HepG2 (cell line): Measurements from ENCODE around the gene CLDN20. TPM values are rescaled to one million over a fixed set of nuclear protein-coding genes. Genes with fewer than 3 reads are reported as not detected.

ENCODE experiments used
- ATAC-seq: fragments of 200-7000 bp; cut with Tn5 transposase; 3 replicates; pipeline ENCODE4 v1.9.1; 2020; ENCODE audit warnings: mild to moderate bottlenecking, moderate library complexity
- BruUV-seq: library from RNA; stranded (reverse); fragments of 400-500 nt; replicated peaks from 2 replicates; lab custom pipeline; 2021; lab: Mats Ljungman, UMichigan
- CTCF ChIA-PET: fragments of 300-600 bp; formaldehyde crosslinking; extraction: SDS; loops from one replicate; lab custom pipeline; 2021; ENCODE audit warnings: low total read pairs, inconsistent platforms, low intra/inter-chr PET ratio; lab: Yijun Ruan, JAX
- POLR2A ChIA-PET: fragments of 350-600 bp; sonication (Branson Sonifier 250); formaldehyde crosslinking; loops from one replicate; lab custom pipeline; 2020; ENCODE audit warnings: antibody characterized with exemption, inconsistent platforms; lab: Yijun Ruan, JAX
- DNase-seq: peaks from one replicate; pipeline ENCODE4 v3.0.0-alpha.2; 2015; ENCODE audit warnings: low spot score
- FAIRE-seq: peaks from 3 replicates; lab custom pipeline; 2011; peaks lifted over from hg19 to GRCh38; lab: Jason Lieb, UNC
- H2AFZ ChIP-seq: one replicate; pipeline ENCODE4 v1.6.1; 2011; ENCODE audit warnings: low read length, inconsistent platforms
- H3K27ac ChIP-seq: fragments of 300-600 bp; 3 replicates; pipeline ENCODE4 v1.8.0; 2011; ENCODE audit warnings: mixed run types, mild to moderate bottlenecking, mixed read lengths, low read length, inconsistent platforms; ENCODE audit not compliant: insufficient read depth; ENCODE audit errors: extremely low read length
- H3K27me3 ChIP-seq, 2 experiments: fragments of 200-600 bp in 1 of 2; 2 replicates in 1 of 2; 3 replicates in 1 of 2; pipeline versions ENCODE4 v1.6.0 to v1.8.0; 2011; ENCODE audit warnings: low read length in 2 of 2, mild to moderate bottlenecking in 2 of 2, moderate library complexity in 2 of 2, inconsistent platforms in 1 of 2; ENCODE audit not compliant: insufficient read depth in 2 of 2, control insufficient read depth in 1 of 2
- H3K36me3 ChIP-seq, 2 experiments: fragments of 200-600 bp in 1 of 2; replicated peaks in 1 of 2; 2 replicates in 1 of 2; 3 replicates in 1 of 2; pipeline versions ENCODE4 v1.5.1 to v1.8.0; 2011; ENCODE audit warnings: low read length in 2 of 2, inconsistent platforms in 1 of 2; ENCODE audit not compliant: insufficient read depth in 2 of 2, control insufficient read depth in 1 of 2
- H3K4me1 ChIP-seq: 2 replicates; pipeline ENCODE4 v1.5.1; 2012; ENCODE audit warnings: low read length, inconsistent platforms; ENCODE audit not compliant: insufficient read depth
- H3K4me2 ChIP-seq: 2 replicates; pipeline ENCODE4 v1.6.0; 2011; ENCODE audit warnings: low read depth, low read length, inconsistent platforms
- H3K4me3 ChIP-seq, 3 experiments: fragments of 200-600 bp in 1 of 3; sonication (generic), shearing (Covaris generic) in 1 of 3; replicated peaks in 1 of 3; 2 replicates each; pipeline ENCODE4 v1.5.1; 2011 to 2016; ENCODE audit warnings: low read length in 3 of 3, inconsistent platforms in 2 of 3, low read depth in 2 of 3, mild to moderate bottlenecking in 2 of 3, control low read depth in 1 of 3, mixed read lengths in 1 of 3; ENCODE audit not compliant: insufficient read depth in 1 of 3
- H3K79me2 ChIP-seq: one replicate; pipeline ENCODE4 v1.6.1; 2011; ENCODE audit warnings: low read length, inconsistent platforms; ENCODE audit not compliant: insufficient read depth
- H3K9ac ChIP-seq: 2 replicates; pipeline ENCODE4 v1.6.0; 2011; ENCODE audit warnings: mild to moderate bottlenecking, low read depth, low read length, inconsistent platforms; ENCODE audit not compliant: insufficient read depth
- H3K9me3 ChIP-seq: 2 replicates; pipeline ENCODE4 v1.5.1; 2012; ENCODE audit warnings: mild to moderate bottlenecking, low read length
- H4K20me1 ChIP-seq: 2 replicates; pipeline ENCODE4 v1.6.0; 2011; ENCODE audit warnings: inconsistent platforms, mild to moderate bottlenecking, low read length, moderate library complexity; ENCODE audit not compliant: insufficient read depth
- AGO2 ChIP-seq: fragments of 200-400 bp; formaldehyde crosslinking; optimal IDR thresholded peaks from 2 replicates; pipeline ENCODE3; 2017; ENCODE audit warnings: mild to moderate bottlenecking, low read depth, low read length, moderate library complexity
- AKAP8 ChIP-seq: sonication (generic); formaldehyde crosslinking; IDR thresholded peaks from 2 replicates; pipeline ENCODE4 v1.5.1; 2020; ENCODE audit warnings: mild to moderate bottlenecking, missing genetic modification reagents
- ATF7-NPFF ChIP-seq: sonication (generic); formaldehyde crosslinking; IDR thresholded peaks from 2 replicates; pipeline ENCODE4 v1.8.1; 2023; ENCODE audit warnings: mild to moderate bottlenecking, low read depth, missing genetic modification reagents, moderate library complexity
- CREM ChIP-seq, 2 experiments: sonication (generic) in 1 of 2; formaldehyde crosslinking in 1 of 2; IDR thresholded peaks; 2 replicates each; pipeline versions ENCODE4 v1.4.0 to v1.6.1; 2016 to 2020; ENCODE audit warnings: antibody characterized with exemption in 1 of 2, mild to moderate bottlenecking in 1 of 2, missing genetic modification reagents in 1 of 2
- FOXA1 ChIP-seq, 2 experiments: fragments of 450-650 bp in 1 of 2; sonication (generic) in 1 of 2; formaldehyde crosslinking in 1 of 2; IDR thresholded peaks; 2 replicates each; pipeline versions ENCODE4 v1.4.0 to v1.6.1; 2016 to 2020; ENCODE audit warnings: missing genetic modification reagents in 1 of 2
- GZF1 ChIP-seq: sonication (generic); formaldehyde crosslinking; IDR thresholded peaks from 2 replicates; pipeline ENCODE4 v1.5.1; 2020; ENCODE audit warnings: mild to moderate bottlenecking, missing genetic modification reagents
- HDAC6 ChIP-seq: fragments of 200-600 bp; sonication (generic); IDR thresholded peaks from 2 replicates; pipeline ENCODE4 v1.7.0; 2017; ENCODE audit warnings: mild to moderate bottlenecking, antibody characterized with exemption, low read length, low read depth
- MAFK ChIP-seq, 2 experiments: IDR thresholded peaks in 1 of 2; conservative IDR thresholded peaks in 1 of 2; 2 replicates each; pipeline ENCODE4 v1.6.1; 2011; ENCODE audit warnings: improper control_type of control experiment in 2 of 2, low read length in 2 of 2
- POGK ChIP-seq: sonication (generic); formaldehyde crosslinking; conservative IDR thresholded peaks from 2 replicates; pipeline ENCODE4 v1.8.0; 2022; ENCODE audit warnings: mild to moderate bottlenecking, moderate library complexity, missing genetic modification reagents
- POLR2A ChIP-seq, 2 experiments: IDR thresholded peaks; 2 replicates each; pipeline ENCODE4 v1.6.1; 2011; ENCODE audit warnings: low read depth in 2 of 2, low read length in 2 of 2, mild to moderate bottlenecking in 1 of 2, moderate library complexity in 1 of 2; ENCODE audit not compliant: insufficient read depth in 1 of 2
- POLR2G ChIP-seq: fragments of 200-400 bp; formaldehyde crosslinking; IDR thresholded peaks from 2 replicates; pipeline ENCODE4 v1.6.1; 2018; ENCODE audit warnings: mild to moderate bottlenecking, low read depth, low read length, moderate library complexity
- RAD51 ChIP-seq: fragments of 450-650 bp; IDR thresholded peaks from 2 replicates; pipeline ENCODE4 v1.6.1; 2016; ENCODE audit warnings: borderline replicate concordance
- RARA ChIP-seq: IDR thresholded peaks from 2 replicates; pipeline ENCODE4 v1.6.1; 2016; ENCODE audit warnings: missing genetic modification reagents, missing compliant biosample characterization
- RBAK ChIP-seq: sonication (generic); formaldehyde crosslinking; IDR thresholded peaks from 2 replicates; pipeline ENCODE4 v1.5.1; 2020; ENCODE audit warnings: mild to moderate bottlenecking, missing genetic modification reagents
- RBM22 ChIP-seq: fragments of 200-400 bp; formaldehyde crosslinking; optimal IDR thresholded peaks from 2 replicates; pipeline ENCODE3; 2017; ENCODE audit warnings: mild to moderate bottlenecking, low read length, moderate library complexity
- ZBTB38 ChIP-seq: sonication (generic); formaldehyde crosslinking; IDR thresholded peaks from 2 replicates; pipeline ENCODE4 v1.5.1; 2020; ENCODE audit warnings: mild to moderate bottlenecking, missing genetic modification reagents
- ZNF501 ChIP-seq: sonication (generic); formaldehyde crosslinking; IDR thresholded peaks from 2 replicates; pipeline ENCODE4 v1.5.1; 2020; ENCODE audit warnings: mild to moderate bottlenecking, moderate library complexity, missing genetic modification reagents
- ZNF644 ChIP-seq: IDR thresholded peaks from 2 replicates; pipeline ENCODE4 v1.6.1; 2016; ENCODE audit warnings: low read depth
- WGBS: methylation state at CpG from one replicate; pipeline ENCODE4 v1.1.6; 2017; ENCODE audit warnings: low lambda C conversion rate; 5-methylcytosine and 5-hydroxymethylcytosine counted together
- in situ Hi-C: cut with HindIII; loops from 2 replicates; pipeline ENCODE4 v1.10.0; 2017; ENCODE audit warnings: low pct_unique_long_range_greater_than_20kb; ENCODE audit not compliant: extremely low pct_ligation_motif_present
- intact Hi-C: fragments of 100-400 bp; cut with micrococcal nuclease; formaldehyde crosslinking; loops from one replicate; pipeline ENCODE4 v1.10.0; 2022; ENCODE audit not compliant: unreplicated experiment
- polyA plus RNA-seq, 8 experiments: library from polyadenylated mRNA; depleted of rRNA in 3 of 8; stranded (reverse) in 7 of 8; unstranded in 1 of 8; fragments of >200 nt; fragmentation: Illumina TruSeq in 4 of 8; extraction: Trizol in 4 of 8; gene quantifications; 2 replicates each; pipeline versions ENCODE4 v1.2.1 to v1.2.3, GENCODE V29; 2011 to 2016; ENCODE audit warnings: low read depth in 4 of 8, missing spikeins in 1 of 8, mixed read lengths in 1 of 8; ENCODE audit not compliant: insufficient read depth in 1 of 8
- total RNA-seq, 5 experiments: library from RNA; depleted of rRNA; stranded (reverse); fragments of >200 nt; fragmentation: Illumina TruSeq; extraction: Trizol; gene quantifications; 2 replicates each; pipeline ENCODE4 v1.2.3, GENCODE V29; 2016; ENCODE audit warnings: low read depth in 1 of 5

CLDN20 gene
- total and polyA plus RNA-seq, 2 of the 13 experiments (the other 11 are each of a cell fraction or from before 2014, with no cell fraction given) = not detected

- no peak for TF ChIP-seq CREM (IDR thresholded peaks at IDR 0.05)
- no peak for TF ChIP-seq CREM (CRISPR knock-in tag; IDR thresholded peaks at IDR 0.05)
- no peak for TF ChIP-seq ZNF644
- no peak for TF ChIP-seq RBAK (CRISPR knock-in tag)
- TF ChIP-seq POGK (CRISPR knock-in tag) = no peak
- no peak for TF ChIP-seq RAD51
- TF ChIP-seq ZBTB38 = peak; percentile 55; the same call in 1 of the 2 replicates
- peak; percentile 38; the same call in 1 of the 2 replicates for TF ChIP-seq AKAP8
- no peak for TF ChIP-seq RARA (CRISPR knock-in tag)
Observed at GRCh38 chr6:155248008-155249001, 15.5 kb upstream of the CLDN20 start (continued).

DNA sequence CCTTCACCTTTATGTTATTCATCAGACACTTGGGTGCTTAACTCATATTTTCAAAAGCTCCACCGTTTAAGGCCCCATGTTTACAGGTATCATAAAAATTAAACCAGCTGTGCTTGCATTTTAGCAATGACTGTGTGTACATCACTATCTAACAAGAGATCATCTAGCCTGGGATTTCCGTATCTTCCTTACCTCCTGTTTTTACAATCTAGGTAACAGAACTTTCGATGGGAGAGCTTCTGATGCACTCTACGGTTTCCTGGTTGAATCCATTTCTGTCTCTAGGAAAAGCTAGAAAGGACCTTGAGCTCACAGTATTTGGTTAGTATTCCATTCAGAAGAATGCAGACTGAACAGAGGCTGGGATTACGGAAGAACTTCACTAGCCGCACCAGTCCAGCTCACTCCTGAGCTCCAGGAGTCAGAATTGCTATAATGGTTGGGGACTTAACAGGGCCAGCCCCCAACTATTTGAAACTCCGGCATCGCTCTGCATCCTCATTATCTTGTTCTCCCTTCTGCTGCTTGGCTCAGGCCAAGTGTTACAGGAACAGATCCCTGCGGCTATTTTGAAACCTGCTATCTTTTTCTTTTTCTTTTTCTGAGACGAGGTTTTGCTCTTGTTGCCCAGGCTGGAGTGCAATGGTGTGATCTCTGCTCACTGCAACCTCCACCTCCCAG, 13.0 kb upstream of the CLDN20 start:
- Histone ChIP-seq H3K4me1 (peaks cover 16% of the 10 kb centered on the region; the same call in 1 of the 2 replicates), H3K27me3 (no peaks in the 10 kb centered on the region), H3K4me2 (no peak overlapping the region), H4K20me1 (no peaks in the 10 kb centered on the region), H3K79me2 (no peaks in the 10 kb centered on the region), H3K9ac (no peak overlapping the region), H3K27ac (no peak overlapping the region), H2AFZ (no peak overlapping the region), H3K36me3 (peaks cover 17 to 68% of the 10 kb centered on the region in 2 experiments), H3K9me3 (no peaks in the 10 kb centered on the region), H3K4me3 (no peak overlapping the region)
- TF ChIP-seq GZF1 (CRISPR knock-in tag) = no peak
- TF ChIP-seq MAFK (conservative IDR thresholded peaks at IDR 0.05 in 1 of 2, IDR thresholded peaks at IDR 0.05 in 1 of 2; ENCODE audit: low read length in 2 of 2) = 0 out of 4 replicates have a peak, but pooled peaks of 1 of the 2 experiments have one; percentile 22
- TF ChIP-seq HDAC6 = no peak
- TF ChIP-seq RBM22 = peak; percentile 94
- TF ChIP-seq AGO2 = peak; percentile 28
- TF ChIP-seq POLR2G = 0 out of 2 replicates have a peak, but pooled peaks have one; percentile 23
- 0 out of 2 replicates have a peak, but pooled peaks have one; percentile 32 for TF ChIP-seq ZNF501 (CRISPR knock-in tag)
- TF ChIP-seq FOXA1 (IDR thresholded peaks at IDR 0.05) = no peak
- TF ChIP-seq FOXA1 (CRISPR knock-in tag; IDR thresholded peaks at IDR 0.05) = no peak
- TF ChIP-seq ATF7-NPFF (CRISPR knock-in tag) = 0 out of 2 replicates have a peak, but pooled peaks have one; percentile 40
- peak in 1 of 2 experiments; percentile 32; a peak in 1 of 4 replicates for TF ChIP-seq POLR2A (IDR thresholded peaks at IDR 0.05; ENCODE audit: insufficient read depth in 1 of 2, low read depth in 2 of 2, low read length in 2 of 2)
- ChIA-PET CTCF (no interaction called here), POLR2A (no interaction called here)
- FAIRE-seq = no peak
- intact Hi-C loops = no loop called here
- ATAC-seq = peak; percentile 40
- in situ Hi-C loops = no loop called here
- WGBS = 93% methylated on average over 10 of the region's 10 CpGs
- no TSS peak for BruUV-seq
- DNase-seq = peak; percentile 23
